SU-DHL-6 (cell line): ENCODE data around the gene PDCD10.

Source experiments
- EZH2phosphoT487 ChIP-seq: fragments of 200-600 bp; sonication (generic), shearing (Covaris generic); conservative IDR thresholded peaks from 2 replicates; pipeline ENCODE4 v1.6.1; 2018; ENCODE audit warnings: mild to moderate bottlenecking, antibody characterized with exemption, low read length, moderate library complexity, mixed read lengths
- TF ChIP-seq, protein P1 (sequence below): fragments of 200-600 bp; sonication (generic); IDR thresholded peaks from one replicate; pipeline ENCODE4 v1.5.1; 2017; ENCODE audit warnings: antibody characterized with exemption, mild to moderate bottlenecking, low read length, moderate library complexity; ENCODE audit not compliant: insufficient read depth, poor library complexity, severe bottlenecking

DNA sequence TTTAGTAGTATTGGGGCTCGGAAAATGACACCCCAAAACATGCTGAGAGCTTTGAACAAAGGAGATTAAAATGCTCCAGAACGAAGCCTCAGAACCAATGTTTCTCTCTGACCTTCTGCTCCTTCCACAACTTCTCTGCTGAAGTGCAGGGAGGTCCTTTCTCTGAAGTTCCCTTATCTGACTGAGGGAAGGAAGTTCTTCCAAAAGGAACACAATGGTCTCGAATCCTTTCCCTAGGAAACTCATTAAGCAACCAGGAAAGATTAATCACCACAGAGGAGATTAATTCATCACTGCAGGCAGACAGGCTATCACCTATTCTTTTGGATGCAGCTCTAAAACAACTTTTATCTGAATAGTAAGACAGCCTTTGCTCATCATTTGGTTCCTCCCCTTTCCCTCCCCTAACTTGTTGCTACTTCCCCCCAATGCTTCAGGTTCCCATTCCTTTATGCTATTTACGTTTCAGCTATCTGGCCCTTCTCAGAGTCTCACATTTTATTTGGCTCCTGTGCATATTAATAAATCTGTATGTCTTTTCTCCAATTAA, 62.7 kb downstream of the PDCD10 start:
- TF ChIP-seq, protein P1, sequence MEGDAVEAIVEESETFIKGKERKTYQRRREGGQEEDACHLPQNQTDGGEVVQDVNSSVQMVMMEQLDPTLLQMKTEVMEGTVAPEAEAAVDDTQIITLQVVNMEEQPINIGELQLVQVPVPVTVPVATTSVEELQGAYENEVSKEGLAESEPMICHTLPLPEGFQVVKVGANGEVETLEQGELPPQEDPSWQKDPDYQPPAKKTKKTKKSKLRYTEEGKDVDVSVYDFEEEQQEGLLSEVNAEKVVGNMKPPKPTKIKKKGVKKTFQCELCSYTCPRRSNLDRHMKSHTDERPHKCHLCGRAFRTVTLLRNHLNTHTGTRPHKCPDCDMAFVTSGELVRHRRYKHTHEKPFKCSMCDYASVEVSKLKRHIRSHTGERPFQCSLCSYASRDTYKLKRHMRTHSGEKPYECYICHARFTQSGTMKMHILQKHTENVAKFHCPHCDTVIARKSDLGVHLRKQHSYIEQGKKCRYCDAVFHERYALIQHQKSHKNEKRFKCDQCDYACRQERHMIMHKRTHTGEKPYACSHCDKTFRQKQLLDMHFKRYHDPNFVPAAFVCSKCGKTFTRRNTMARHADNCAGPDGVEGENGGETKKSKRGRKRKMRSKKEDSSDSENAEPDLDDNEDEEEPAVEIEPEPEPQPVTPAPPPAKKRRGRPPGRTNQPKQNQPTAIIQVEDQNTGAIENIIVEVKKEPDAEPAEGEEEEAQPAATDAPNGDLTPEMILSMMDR = no peak
- TF ChIP-seq EZH2phosphoT487 = no peak
